ENCODE measurements around the gene COPS3. TPM values are rescaled to one million over a fixed set of nuclear protein-coding genes. Genes with fewer than 3 reads are reported as not detected.

COPS3 gene
- polyA plus RNA-seq, 1 donor from 2014 or later = 213 TPM

Other genes starting within 250 kb of the COPS3 start
- gene MPRIP, start 238.8 kb downstream of the COPS3 start, polyA plus RNA-seq = 47.3 and 53.8 TPM in 2 replicates
- gene PLD6, start 74.9 kb downstream of the COPS3 start, polyA plus RNA-seq = 2.0 and 2.4 TPM in 2 replicates
- gene FLCN, start 44.1 kb downstream of the COPS3 start, polyA plus RNA-seq = 33.3 and 34.0 TPM in 2 replicates
- 11.1 and 17.6 TPM in 2 replicates for gene NT5M, start 22.1 kb upstream of the COPS3 start, polyA plus RNA-seq
- 25.1 and 30.6 TPM in 2 replicates for gene MED9, start 195.8 kb upstream of the COPS3 start, polyA plus RNA-seq
- 57.7 and 57.9 TPM in 2 replicates for gene RASD1, start 215.1 kb upstream of the COPS3 start, polyA plus RNA-seq